ENCODE results near the gene FYCO1. TPM values are rescaled to one million over a fixed set of nuclear protein-coding genes. Genes with fewer than 3 reads are reported as not detected.
A peak's percentile ranks its signal among the peaks of the same experiment; 100 is the strongest.

The FYCO1 gene
- polyA plus RNA-seq, 3 donors: 0.59 to 5.0 (median 1.3) TPM

DNA sequence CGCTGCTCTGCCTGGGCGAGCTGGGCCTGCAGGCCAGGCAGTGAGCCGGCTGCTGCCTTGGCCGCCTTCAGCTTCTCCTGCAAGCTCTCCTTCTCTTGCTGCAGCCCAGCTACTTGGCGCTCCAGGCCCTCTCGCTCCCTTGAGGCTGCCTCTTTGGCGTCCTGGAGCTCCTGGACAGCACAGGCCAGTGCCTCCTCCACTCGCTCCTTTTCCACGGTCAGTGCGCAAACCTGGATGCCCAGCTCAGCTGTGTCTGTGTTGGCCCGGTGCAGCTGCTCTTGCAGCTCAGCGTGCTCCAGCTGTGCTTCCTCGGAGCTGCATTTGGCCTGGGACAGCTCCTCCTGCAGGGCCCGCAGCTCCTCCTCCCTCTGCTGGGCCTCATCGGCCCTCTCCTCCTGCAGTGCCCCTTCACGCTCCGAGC is 29.2 kb downstream of the FYCO1 start:
- Mint-ChIP-seq H3K4me1 (peaks cover 10% of the 10 kb centered on the region), H3K4me3 (no peak overlapping the region), H3K9me3 (peaks cover 0 to 1% (median 0%) of the 10 kb centered on the region in 7 donors), H3K27me3 (ENCODE audit: low read depth in 3 of 3) (peaks cover 0 to 3% (median 2%) of the 10 kb centered on the region in 3 donors), H3K27ac (peak overlapping the region in 3 of 7 donors; percentile 16 to 54 (median 23)), H3K36me3 (peaks cover 93 to 98% of the 10 kb centered on the region in 2 donors)
- over 99% methylated on average over 17 of the region's 17 CpGs for WGBS (ENCODE audit: insufficient coverage)
- Histone ChIP-seq H3K79me2 (ENCODE audit: insufficient read depth, low read length) (no peaks in the 10 kb centered on the region), H3K4me3 (replicated peaks in 1 of 3; ENCODE audit: low read depth in 2 of 3, low read length in 3 of 3) (no peak overlapping the region), H2AFZ (ENCODE audit: insufficient read depth, low read depth, low read length, poor library complexity, severe bottlenecking) (no peak overlapping the region), H3K9me3 (replicated peaks in 1 of 2; ENCODE audit: control insufficient read depth in 1 of 2, insufficient read depth in 1 of 2, low read length in 2 of 2) (no peaks in the 10 kb centered on the region), H3K27ac (ENCODE audit: low read depth in 1 of 2, low read length in 2 of 2) (no peak overlapping the region), H3K9ac (ENCODE audit: insufficient read depth, low read length, poor library complexity, severe bottlenecking) (no peak overlapping the region), H3K4me1 (ENCODE audit: control insufficient read depth in 1 of 2, insufficient read depth in 2 of 2, low read length in 2 of 2) (peaks cover 2 to 6% of the 10 kb centered on the region in 2 donors), H3K36me3 (replicated peaks in 1 of 2; ENCODE audit: control insufficient read depth in 1 of 2, insufficient read depth in 2 of 2, low read length in 2 of 2) (peaks cover 88 to 93% of the 10 kb centered on the region in 2 donors), H3K27me3 (ENCODE audit: control insufficient read depth in 2 of 2, insufficient read depth in 2 of 2, low read length in 2 of 2) (no peaks in the 10 kb centered on the region), H3K4me2 (replicated peaks; ENCODE audit: extremely low read depth, low read length, poor library complexity, severe bottlenecking) (no peak overlapping the region), H4K20me1 (ENCODE audit: insufficient read depth, low read length) (no peaks in the 10 kb centered on the region)
- intact Hi-C loops (cut with micrococcal nuclease): no loop called here
- TF ChIP-seq, protein P1, sequence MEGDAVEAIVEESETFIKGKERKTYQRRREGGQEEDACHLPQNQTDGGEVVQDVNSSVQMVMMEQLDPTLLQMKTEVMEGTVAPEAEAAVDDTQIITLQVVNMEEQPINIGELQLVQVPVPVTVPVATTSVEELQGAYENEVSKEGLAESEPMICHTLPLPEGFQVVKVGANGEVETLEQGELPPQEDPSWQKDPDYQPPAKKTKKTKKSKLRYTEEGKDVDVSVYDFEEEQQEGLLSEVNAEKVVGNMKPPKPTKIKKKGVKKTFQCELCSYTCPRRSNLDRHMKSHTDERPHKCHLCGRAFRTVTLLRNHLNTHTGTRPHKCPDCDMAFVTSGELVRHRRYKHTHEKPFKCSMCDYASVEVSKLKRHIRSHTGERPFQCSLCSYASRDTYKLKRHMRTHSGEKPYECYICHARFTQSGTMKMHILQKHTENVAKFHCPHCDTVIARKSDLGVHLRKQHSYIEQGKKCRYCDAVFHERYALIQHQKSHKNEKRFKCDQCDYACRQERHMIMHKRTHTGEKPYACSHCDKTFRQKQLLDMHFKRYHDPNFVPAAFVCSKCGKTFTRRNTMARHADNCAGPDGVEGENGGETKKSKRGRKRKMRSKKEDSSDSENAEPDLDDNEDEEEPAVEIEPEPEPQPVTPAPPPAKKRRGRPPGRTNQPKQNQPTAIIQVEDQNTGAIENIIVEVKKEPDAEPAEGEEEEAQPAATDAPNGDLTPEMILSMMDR (IDR thresholded peaks at IDR 0.05): no peak
- no peak for DNase-seq

DNA sequence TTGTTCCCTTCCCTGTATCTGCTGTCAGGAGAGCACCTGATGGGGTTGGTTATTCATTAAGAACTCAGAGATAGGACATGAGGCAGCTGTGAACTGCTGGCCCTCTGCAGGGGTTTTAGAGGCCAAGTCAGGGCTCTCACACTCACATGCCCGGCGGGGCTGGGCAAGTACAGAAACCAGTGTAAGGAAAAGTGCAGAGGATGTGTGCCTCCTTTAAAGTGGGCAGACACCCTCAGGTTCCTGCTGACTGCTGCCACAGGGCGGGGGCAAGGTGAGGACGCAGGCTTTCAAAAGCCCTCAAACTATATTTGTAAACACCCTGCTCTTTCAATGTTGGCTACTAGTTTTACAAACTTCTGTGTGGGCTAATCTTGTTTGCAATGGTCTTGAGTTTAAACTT is 30.0 kb downstream of the FYCO1 start:
- H2AFZ ChIP-seq (ENCODE audit: insufficient read depth, low read depth, low read length, poor library complexity, severe bottlenecking): no peak overlapping the region
- peaks cover 5% of the 10 kb centered on the region for H3K4me1 Mint-ChIP-seq
- intact Hi-C loops (cut with micrococcal nuclease): no loop called here
- no peaks in the 10 kb centered on the region for H3K4me1 ChIP-seq (ENCODE audit: control insufficient read depth in 1 of 2, insufficient read depth in 2 of 2, low read length in 2 of 2)
- no peak overlapping the region for H3K4me2 ChIP-seq (replicated peaks; ENCODE audit: extremely low read depth, low read length, poor library complexity, severe bottlenecking)
- H3K79me2 ChIP-seq (ENCODE audit: insufficient read depth, low read length): no peaks in the 10 kb centered on the region
- H3K27me3 ChIP-seq (ENCODE audit: control insufficient read depth in 2 of 2, insufficient read depth in 2 of 2, low read length in 2 of 2): no peaks in the 10 kb centered on the region
- H3K9me3 Mint-ChIP-seq: peaks cover 0 to 2% (median 0%) of the 10 kb centered on the region in 7 donors
- H3K4me3 Mint-ChIP-seq: no peak overlapping the region
- H4K20me1 ChIP-seq (ENCODE audit: insufficient read depth, low read length): no peaks in the 10 kb centered on the region
- H3K9me3 ChIP-seq (replicated peaks in 1 of 2; ENCODE audit: control insufficient read depth in 1 of 2, insufficient read depth in 1 of 2, low read length in 2 of 2): no peaks in the 10 kb centered on the region
- peaks cover 95 to 100% of the 10 kb centered on the region in 2 donors for H3K36me3 ChIP-seq (replicated peaks in 1 of 2; ENCODE audit: control insufficient read depth in 1 of 2, insufficient read depth in 2 of 2, low read length in 2 of 2)
- H3K36me3 Mint-ChIP-seq: peaks cover 97 to 99% of the 10 kb centered on the region in 2 donors
- no peak for DNase-seq
- peak overlapping the region in 1 of 7 donors; percentile 44 for H3K27ac Mint-ChIP-seq
- TF ChIP-seq, protein P1 (IDR thresholded peaks at IDR 0.05): no peak
- no peak overlapping the region for H3K9ac ChIP-seq (ENCODE audit: insufficient read depth, low read length, poor library complexity, severe bottlenecking)
- no peak overlapping the region for H3K4me3 ChIP-seq (replicated peaks in 1 of 3; ENCODE audit: low read depth in 2 of 3, low read length in 3 of 3)
- H3K27ac ChIP-seq (ENCODE audit: low read depth in 1 of 2, low read length in 2 of 2): no peak overlapping the region
- peaks cover 0 to 3% (median 2%) of the 10 kb centered on the region in 3 donors for H3K27me3 Mint-ChIP-seq (ENCODE audit: low read depth in 3 of 3)
- 100% methylated on average over 2 of the region's 4 CpGs for WGBS (ENCODE audit: insufficient coverage)
